NCI-H69 (cell line): ENCODE data around the gene CROCC2.

Experiments used
- DNase-seq: peaks from one replicate; lab custom pipeline; 2025; lab: John Stamatoyannopoulos, UW

CROCC2 gene

GRCh38 chr2:240956171-240956934 lies 50.2 kb downstream of the CROCC2 start:
- peak; percentile 47 for DNase-seq

- DNase-seq: no peak
Measured at GRCh38 chr2:240956935-240957655, 51.0 kb downstream of the CROCC2 start.

- DNase-seq: peak; percentile 63
Measured at GRCh38 chr2:240957656-240958365, 51.7 kb downstream of the CROCC2 start.

- no peak for DNase-seq
Measured at GRCh38 chr2:240958366-240959213, 52.5 kb downstream of the CROCC2 start.

DNA sequence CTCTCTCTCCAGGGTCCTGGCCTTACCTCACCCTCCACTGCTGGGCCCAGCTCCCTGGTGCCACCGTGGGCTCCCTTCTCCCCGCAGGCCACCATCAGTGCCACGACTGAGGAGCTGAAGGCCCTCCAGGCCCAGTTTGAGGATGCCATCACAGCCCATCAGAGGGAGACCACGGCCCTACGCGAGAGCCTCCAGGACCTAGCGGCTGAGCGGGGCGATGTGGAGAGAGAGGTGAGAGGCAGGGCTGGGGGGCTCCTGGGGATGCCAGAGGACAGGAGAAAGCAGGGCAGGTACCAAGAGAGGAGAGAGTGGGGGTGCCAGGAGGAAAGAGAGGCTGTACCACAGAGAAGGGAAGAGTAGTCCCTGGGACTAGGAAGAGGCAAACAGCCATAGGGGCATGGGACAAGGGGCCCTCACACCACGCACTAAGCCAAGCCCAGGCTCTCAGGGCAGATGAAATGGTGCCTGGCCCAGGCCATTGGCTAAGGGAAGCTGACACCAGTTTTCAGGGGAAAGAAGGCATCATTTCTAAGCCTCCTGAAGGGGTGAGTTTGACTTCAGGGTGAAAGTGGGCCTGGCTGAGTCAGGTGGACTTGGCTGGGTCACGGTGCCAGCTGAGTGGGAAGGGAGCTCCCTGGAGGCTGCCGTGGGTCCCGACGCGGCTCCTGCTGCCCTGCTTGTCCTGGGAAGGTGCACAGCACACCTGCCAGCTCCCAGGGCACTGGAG lies 53.2 kb downstream of the CROCC2 start:
- no peak for DNase-seq

DNA sequence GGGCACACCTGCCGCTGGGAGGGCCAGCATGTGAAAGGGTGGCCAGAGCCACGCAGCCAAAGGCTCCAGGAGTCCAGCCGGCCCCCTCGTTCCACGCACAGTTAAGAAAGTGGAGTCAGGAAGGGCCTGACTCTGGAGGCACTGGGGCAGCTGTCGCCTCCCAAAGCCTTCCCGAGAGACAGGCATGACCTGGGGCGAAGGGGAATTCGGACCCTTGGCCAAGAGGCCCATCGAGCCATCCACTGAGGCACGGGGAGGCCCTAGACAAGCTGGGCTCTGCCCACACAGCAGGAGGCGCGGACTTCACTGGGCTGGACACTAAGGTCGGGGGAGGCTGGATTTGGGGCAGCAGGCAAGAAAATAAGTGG lies 53.8 kb downstream of the CROCC2 start:
- DNase-seq: no peak

GRCh38 chr2:240960309-240960970 lies 54.3 kb downstream of the CROCC2 start:
- peak; percentile 76 for DNase-seq

DNA sequence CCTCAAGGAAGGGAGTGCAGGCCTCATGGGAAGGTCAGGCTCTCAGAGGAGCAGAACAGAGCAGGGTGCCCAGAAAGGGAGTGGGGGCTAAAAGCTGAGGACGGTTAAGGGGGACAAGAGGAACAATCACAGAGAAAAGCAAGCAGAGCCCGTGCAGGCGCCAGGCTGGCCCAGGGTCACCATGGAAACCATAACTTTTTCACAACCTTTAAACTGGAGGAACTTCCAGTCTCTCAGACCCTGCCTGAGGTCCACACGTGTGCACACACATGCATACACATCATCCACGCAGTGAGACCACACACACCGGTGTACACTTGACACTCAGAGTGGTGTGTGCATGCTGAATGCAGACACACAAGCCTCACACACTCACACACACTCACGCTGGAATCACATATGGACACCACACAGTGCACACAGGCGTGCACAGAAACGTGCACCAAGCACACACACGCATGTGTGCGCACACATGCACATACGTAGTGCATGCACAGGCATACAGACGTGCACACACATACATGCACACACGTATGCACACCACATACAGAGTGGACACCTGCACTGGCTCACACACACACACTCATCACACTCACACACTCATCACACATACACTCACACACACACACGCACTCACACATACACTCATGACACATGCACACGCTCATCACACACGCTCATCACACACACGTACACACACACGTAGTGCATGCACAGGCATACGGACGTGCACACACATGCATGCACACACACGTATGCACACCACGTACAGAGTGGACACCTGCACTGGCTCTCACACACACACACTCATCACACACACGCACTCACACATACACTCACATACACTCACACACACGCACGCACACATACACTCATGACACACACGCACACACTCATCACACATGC lies 55.1 kb downstream of the CROCC2 start:
- peak; percentile 39 for DNase-seq

- peak; percentile 15 for DNase-seq
Measured at GRCh38 chr2:240961910-240962299, 55.8 kb downstream of the CROCC2 start.

DNA sequence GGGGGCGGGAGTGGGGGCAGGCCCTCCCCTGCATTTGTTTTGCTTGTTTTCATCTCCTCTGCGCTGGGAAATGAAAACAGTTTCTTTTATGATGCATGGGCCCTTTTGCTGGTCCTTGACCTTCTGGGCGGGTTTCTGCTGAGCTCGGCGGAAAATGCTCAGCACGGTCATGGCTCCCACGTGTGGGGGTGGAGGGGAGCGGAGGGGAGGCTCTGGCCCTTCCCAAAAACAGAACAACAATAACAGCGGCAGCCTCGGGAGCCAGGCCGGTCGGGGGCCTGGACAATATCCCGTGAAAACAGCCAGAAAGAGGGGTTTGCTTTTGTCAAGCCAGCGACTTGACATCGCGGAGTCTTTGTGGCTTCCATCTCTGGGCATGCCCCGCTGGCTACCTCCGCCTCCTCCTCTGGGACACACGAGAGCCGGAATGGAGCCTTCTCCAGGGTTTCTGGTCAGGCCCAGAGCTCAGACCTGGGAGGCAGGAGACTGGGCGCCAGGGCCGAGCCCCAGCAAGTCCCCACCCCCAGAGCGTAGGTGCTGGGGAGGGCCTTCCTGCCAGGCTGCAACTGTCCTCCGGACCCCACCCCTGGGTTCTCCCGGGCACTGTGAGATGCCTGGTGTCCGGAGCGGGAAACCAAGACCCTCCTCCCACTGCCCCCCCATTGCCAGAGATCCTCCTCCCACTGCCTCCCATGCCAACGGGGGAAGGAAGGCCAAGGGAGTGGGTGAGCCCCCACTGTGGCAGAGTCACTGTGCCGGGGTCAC lies 56.3 kb downstream of the CROCC2 start:
- DNase-seq: peak; percentile 15

DNA sequence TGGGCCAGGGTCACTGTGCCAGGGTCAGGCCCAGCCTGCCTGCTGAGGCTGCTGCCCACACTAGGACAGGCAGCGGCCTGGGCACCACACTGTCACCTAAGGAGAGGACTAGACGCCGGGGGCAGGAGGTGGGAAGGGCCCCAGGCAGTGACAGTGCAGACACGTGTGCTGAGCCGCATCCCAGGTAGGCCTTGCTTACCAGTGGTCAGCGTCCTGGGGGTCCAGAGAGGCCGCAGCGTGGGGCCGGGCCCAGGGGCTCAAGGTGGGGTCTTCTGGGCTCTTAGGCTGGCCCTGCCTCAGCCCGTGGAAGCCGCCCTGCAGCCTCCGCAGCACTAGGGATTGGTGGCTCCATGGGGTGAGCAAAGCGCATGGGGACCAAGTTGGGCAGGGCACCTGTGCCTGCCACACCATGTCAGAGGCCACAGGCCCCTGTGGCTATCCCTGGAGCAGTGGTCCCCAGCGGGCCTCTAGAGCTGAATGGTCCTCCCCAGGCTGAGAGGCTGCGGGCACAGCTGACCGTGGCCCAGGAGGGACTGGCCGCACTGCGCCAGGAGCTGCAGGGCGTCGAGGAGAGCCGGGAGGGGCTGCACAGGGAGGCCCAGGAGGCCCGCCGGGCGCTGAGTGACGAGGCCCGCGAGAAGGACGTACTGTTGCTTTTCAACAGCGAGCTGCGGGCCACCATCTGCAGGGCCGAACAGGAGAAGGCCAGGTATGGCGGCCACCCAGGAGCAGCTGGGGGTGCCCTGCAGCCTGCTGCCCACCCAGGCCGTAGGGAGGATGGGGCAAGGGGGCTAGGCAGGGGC lies 57.1 kb downstream of the CROCC2 start:
- no peak for DNase-seq

DNA sequence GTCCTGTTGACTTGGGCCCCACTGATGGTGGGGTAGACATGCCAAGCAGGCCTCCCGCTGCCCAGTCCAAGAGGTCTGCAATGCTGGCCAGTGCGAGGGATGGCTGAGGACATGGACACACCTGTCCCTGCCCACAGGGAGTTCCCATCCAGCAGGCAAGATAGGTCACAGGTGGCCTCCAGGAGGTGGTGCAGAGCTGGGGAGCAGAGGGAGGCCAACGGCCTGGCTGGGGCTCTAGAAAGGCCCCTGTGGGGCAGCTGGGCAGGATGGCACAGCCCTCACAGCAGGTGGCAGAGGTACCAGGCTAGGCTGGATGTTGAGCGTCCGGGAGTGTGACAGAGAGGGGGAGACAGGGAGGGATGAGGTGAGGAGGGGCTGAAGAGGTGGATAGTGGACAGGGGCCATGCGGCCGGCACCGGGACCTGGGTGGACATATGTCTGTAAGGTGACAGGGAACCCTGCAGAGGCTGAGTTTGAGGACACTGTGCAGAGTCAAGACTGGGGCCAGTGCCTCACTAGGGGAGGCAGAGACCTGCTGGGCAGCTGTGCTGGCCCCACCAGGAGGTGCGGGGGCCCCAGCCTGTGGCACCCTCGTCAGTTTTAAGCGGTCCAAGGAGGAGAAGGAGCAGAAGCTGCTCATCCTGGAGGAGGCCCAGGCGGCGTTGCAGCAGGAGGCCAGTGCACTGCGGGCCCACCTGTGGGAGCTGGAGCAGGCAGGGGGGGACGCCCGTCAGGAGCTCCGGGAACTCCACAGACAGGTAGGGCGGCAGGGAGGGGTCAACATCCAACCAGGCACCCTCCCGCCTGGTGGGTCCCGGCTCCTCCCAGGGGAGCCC lies 58.0 kb downstream of the CROCC2 start:
- no peak for DNase-seq

DNA sequence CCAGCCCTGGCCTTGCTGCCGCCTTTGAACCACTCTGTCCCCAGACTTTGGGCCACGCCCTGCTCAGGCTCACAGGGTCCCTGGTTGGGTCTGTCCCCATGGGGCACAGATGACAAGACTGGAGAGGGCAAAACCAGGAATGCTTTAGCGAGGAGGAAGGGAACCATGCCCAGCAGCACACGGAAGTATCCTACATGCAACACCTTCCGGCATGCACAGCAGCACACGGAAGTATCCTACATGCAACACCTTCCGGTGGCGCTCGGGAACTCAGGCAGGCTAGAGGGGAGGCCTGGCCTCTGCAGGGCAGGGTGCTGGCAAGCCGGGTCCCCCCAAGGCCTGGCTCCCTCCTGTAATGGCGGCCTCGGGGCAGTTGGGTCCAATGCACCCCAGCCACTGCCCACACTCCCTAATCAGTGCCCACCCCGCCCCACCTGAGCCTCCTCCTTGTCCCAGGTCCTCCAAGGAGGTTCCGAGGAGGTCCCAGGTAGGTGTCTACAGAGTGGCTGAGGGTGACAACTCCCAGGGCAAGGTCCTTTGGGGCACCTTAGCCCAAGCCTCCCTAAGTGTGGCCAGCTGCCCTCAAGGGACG lies 58.7 kb downstream of the CROCC2 start:
- no peak for DNase-seq

GRCh38 chr2:240965296-240965904 lies 59.3 kb downstream of the CROCC2 start:
- DNase-seq: no peak

DNA sequence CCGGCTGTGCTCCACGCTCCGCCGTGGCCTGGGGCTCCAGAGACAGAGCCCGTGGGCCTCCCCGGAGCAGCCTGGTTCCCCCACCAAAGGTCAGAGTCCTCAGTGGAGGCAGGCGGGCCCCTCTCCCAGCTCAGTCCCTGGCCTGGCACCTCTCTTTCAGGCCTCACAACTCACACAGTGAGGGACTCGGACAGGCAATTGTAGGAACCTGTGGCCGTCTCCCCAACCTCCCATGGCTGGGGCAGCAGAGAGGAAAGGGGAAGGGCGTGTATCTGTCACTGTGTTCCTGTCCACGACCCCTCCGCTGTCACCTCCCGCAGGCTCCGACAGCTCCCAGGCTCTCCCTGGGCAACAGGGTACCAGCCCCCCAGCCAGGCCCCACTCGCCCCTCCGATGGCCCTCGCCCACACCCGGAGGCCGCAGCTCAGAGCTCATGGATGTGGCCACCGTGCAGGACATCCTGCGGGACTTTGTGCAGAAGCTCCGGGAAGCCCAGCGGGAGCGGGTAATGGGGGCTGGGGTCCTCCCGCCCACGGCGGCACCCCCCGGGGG lies 59.8 kb downstream of the CROCC2 start:
- DNase-seq: no peak

GRCh38 chr2:240966457-240966905 lies 60.3 kb downstream of the CROCC2 start:
- DNase-seq: no peak
